ENCODE data around the gene S100Z. TPM values are rescaled to one million over a fixed set of nuclear protein-coding genes. Genes with fewer than 3 reads are reported as not detected.
"Not testable (repeated sequence)": the region's sequence is repeated elsewhere in the genome, so short reads cannot be mapped to it uniquely, and the experiment has no call there.

Gene S100Z
- polyA plus RNA-seq (ENCODE audit: insufficient read length in 10 of 10) = under 1 TPM in 9 of 10 donors, not detected in 1; 0.13 to 0.43 (median 0.35) TPM
- long read RNA-seq, donor 1 = 0 reads
- long read RNA-seq, donor 2 = 0 reads
- long read RNA-seq, donor 3 = 0 reads
- long read RNA-seq, donor 4 = 0 reads
- long read RNA-seq, donor 5 = 0 reads
- long read RNA-seq, donor 6 = 0 reads
- long read RNA-seq, donor 7, partial matches to known transcripts = 0 of 1 reads
- long read RNA-seq, donor 7, other reads (novel, unspliced or antisense) = 0 of 1 reads
- long read RNA-seq, donor 8 = 0 reads
- long read RNA-seq, donor 9 = 0 reads

DNA sequence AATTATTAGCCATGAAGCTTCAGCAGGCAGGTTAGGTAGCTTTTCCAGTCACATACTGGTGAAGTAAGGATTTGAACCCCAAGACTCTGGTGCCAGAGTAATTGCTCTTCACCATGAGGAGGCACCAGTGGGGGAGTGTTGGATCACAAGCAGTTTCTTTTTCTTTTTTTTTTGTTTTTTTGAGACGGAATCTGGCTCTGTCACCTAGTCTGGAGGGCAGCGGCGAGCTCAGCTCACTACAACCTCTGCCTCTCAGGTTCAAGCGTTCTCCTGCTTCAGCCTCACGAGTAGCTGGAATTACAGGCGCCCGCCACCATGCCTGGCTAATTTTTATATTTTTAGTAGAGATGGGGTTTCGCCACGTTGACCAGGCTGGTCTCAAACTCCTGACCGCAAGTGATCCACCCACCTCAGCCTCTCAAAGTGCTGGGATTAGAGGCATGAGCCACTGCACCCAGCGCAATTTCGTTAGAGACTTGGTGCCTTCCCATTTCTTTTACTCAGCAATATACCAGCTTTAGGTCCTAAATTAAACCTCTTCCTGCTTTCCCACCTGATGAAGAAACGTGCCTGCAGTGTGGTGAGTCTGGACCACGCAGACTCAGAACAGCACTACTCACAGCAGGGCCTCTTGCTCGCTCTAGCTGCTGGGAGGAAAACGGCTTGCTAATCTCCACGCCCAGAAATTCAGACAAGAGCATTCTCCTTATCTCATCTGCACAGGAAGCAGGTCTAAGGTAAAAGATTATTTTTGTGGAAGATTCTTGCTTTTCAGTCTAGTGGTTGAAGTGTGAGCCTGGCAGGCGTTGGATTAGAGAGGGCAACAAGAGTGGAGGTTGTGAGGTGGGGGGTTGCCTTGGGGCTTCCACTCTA is at the start of gene S100Z:
TSS of gene S100Z (plus strand) at position 596 of the 873 bp plus-strand sequence. CDS start 25,346 bp downstream, outside the sequence.
- DNase-seq = no peak

DNA sequence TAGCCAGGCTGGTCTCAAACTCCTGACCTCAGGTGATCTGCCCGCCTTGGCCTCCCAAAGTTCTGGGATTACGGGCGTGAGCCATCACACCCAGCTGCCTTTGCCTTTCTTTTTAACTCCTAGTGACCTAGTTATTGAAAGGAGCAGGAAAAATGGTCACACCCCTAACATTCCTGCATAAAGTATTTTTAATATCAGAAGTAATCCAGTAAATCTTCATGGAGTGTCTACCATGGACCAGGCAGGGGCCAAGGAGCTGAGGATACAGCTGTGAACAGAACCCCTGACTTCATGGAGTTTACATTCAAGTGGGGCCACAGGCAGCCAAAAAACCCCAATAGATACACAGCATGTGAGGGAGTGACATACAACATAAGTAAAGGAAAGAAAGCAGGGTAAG is 49.2 kb upstream of the S100Z start:
- DNase-seq = no peak

DNA sequence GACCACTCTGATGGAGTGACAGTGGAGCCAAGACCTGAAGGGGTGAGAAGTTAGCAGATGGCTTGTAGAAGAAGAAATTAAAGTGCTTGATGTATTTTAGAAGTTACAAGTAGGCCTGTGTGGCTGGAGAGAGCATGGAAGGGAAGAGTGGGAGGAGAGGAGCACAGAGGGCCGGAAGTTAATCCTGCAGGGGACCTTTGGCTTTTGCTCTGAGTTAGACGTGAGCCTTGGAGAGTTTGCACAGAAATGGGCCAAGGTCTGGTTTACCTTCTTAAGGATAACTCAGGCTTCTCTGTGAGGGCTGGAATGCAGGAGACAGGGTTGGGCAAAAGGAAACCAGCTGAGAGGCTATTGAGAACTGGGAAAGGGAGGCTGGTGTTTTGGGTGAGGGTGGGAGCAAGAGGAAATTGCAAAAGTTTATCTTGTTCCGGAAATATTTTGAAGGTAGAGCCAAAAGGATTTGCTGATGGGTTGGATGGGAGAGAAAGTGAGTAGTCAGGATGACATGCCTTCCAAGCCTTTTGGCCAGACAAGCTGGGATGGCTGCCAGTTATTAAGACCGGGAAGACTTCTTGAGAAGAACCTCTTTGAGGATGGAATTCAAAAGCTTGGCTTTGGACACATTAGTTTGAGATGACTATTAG is 48.5 kb upstream of the S100Z start:
- DNase-seq = peak in 1 of 3 donors; percentile 82

DNA sequence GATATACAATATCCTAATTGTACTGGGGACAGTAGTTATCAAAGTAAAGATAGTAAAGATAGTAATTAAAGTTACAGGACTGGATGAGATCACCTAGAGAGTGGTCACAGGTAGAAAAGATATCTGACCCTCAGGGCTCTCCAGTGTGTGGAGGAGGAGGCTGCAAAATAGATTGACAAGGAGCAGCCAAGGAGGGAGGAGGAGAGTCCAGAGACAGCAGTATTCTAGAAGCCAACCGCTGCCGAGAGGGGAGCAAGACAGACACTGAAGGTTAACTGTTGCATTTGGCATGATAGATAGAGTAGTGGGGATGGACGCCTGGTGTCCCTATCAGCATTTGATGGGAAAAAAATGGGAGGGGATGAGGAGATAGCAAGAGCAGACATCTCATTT is 48.0 kb upstream of the S100Z start:
- DNase-seq = no peak

DNA sequence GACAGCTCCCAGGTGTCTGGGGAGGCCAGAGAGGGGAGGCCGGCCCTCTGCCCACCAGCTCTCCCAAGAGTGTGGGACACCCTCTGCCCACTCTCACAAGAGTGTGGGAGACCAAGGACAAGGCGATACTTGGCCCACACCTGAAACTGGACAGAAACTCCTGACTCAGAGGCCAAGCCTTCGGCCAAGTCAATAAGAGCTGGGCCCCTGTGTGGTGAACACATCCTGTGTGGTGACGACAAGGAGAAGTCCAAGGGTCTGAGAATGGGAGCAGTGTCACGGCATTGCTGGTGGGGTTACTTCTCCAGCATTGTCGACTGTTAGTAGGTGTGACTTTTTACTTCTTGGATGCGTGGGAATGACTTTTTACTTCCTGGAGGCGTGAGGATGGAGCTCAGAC is 45.5 kb upstream of the S100Z start:
- no peak for DNase-seq

DNA sequence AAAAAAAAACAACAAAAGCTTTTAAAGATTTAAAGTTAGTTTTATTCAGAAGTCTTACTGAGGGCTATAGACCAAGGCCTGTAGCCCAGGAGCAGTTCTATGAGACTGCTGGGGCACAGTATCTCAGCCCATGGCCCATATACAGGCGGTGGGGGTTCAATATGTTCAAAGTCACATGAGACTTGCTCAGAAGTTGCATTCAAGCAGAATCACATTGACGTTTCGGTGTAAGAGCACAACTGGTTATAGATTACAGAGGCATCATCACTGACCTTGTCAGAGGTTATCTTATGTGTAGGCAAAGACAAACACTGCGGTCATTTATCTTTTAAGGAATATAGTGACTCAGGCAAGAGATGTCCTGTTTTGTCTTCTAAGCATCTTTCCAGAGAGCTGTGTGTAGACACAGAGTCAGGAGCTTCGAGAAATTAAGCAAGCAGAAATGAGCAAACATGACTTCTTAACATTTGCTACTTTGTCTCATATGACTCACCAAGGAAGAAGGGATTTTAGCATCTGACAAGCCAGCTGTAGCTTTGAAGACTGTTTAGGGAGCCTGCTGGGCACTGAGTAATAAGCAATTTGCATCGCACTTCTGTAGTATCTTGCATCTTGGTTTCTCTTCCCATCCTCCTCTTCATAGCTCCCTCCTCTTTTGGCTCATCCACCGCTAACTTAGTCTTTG is 43.9 kb upstream of the S100Z start:
- DNase-seq = peak in 1 of 3 donors; percentile 85

DNA sequence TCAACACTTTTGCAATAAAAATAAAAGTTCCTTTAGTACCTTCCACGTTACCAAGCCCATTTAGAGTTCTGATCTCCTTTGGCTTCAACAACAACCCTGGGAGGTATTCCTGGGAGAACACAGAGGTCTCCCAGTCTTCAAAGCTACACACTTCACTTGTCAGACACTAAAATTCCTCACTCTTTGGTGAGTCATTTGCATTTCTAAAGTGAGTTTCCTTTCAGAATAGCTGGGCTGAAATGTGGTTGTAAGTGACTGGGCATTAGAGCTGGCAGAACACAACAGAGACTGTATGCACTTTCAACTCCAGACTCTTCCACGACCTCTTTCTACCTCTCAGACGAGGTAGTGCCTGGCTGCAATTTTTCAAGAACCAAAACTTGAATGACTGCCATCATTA is 42.5 kb upstream of the S100Z start:
- peak in 1 of 3 donors; percentile 50 for DNase-seq

- peak in 1 of 3 donors; percentile 15 for DNase-seq
Measured at GRCh38 chr5:76808141-76808691, 41.6 kb upstream of the S100Z start.

DNA sequence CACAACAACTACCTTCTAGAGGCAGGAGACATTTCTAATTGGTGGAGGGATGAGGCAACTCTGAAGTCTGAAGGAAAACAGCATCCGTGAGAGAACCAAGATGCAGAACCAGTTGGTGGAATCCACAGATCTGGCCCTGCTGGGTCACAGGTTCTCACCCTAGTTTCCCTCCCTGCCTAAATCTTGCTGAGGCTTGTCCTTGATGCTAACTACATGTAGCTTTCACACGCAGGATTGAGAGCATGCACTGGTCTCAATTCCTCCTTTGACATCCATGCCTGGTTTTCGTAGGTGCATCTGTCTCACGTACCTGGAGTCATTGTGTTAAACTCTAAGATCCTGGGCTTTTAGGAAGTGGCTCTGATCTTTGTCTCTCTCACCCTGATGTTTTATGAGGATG is 40.7 kb upstream of the S100Z start:
- no peak for DNase-seq

DNA sequence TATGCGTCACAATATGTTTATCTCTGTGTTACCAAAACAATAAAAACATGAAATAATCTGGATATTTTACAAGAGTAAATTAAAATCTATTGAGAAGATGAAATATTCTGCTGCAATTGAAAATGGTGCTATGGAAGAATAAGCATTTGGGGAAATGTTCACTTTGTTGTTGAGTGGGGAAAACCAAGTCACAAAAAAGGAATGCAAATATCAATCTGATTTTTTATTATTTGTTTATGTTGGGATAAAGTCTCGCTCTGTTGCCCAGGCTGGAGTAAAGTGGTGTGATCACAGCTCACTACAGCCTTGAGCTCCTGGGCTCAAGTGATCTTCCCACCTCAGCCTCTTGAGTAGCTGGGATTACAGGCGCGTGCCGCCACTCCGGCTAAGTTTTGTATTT is 39.6 kb upstream of the S100Z start:
- no peak for DNase-seq

GRCh38 chr5:76811214-76811613 is 38.6 kb upstream of the S100Z start:
- DNase-seq = no peak

GRCh38 chr5:76812209-76812608 is 37.6 kb upstream of the S100Z start:
- not testable (repeated sequence) for DNase-seq

GRCh38 chr5:76813982-76814562 is 35.7 kb upstream of the S100Z start:
- DNase-seq = peak in 1 of 3 donors; percentile 87

- no peak for DNase-seq
Measured at GRCh38 chr5:76816110-76816831, 33.5 kb upstream of the S100Z start.

DNA sequence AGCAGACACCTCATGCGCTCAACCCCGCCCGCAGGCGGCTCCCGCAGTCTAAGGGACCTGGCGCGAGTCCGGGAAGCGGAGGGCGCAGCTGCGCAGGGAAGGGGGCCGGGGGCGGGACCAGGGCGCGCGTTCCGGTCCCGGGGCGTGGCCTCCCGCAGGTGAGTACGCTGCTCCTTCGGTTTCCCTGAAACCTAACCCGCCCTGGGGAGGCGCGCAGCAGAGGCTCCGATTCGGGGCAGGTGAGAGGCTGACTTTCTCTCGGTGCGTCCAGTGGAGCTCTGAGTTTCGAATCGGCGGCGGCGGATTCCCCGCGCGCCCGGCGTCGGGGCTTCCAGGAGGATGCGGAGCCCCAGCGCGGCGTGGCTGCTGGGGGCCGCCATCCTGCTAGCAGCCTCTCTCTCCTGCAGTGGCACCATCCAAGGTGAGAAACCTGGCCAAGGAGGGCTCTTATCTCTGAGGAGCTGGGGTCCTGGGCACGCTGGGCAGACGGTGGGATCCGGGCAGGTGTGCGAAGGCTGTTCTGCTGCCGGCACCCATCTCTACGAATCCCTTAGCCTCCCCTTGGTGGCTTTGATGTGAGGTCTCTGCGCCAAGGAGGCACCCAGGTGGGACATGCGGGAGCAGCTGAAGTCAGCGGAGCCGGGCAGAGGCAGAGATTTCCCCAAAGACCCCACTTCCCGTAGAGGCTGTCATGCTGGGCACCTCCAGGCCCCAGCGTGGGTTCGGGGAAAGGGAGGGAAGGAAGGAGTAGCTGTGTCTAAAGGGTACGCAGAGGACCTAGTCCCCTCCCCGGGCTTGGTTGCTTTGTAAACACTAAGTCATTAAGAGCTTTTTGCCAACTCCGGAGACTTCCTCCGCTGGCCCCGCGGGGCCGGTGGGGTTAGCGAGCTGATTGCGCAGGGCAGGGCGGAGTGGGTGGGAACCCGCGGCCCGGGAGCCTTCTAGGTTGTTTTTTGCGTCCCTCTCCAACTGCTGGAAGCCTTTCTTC is 30.7 kb upstream of the S100Z start, which contains the start of gene F2RL1:
TSS of gene F2RL1 (plus strand) at position 187 of the 988 bp plus-strand sequence. CDS start at position 340, 153 bp downstream.
- DNase-seq = peak in 2 of 3 donors; percentile 35 to 68

- no peak for DNase-seq
Measured at GRCh38 chr5:76819851-76820525, 29.8 kb upstream of the S100Z start.

GRCh38 chr5:76820526-76820890 is 29.3 kb upstream of the S100Z start:
- DNase-seq = no peak

- no peak for DNase-seq
Measured at GRCh38 chr5:76821136-76821535, 28.7 kb upstream of the S100Z start.

Measured in muscle of back (tissue), 13 donors.